Stimulated activated CD4-positive, alpha-beta T cell treated with anti-CD3 and anti-CD28 coated beads, Interleukin-15, amount 100 ng/mL, for 1 hour (primary cell): ENCODE data around the gene MTOR.
"Not testable (repeated sequence)": the region's sequence is repeated elsewhere in the genome, so short reads cannot be mapped to it uniquely, and the experiment has no call there.

Experiments used
- DNase-seq, 2 donors: peaks; one replicate each; pipeline ENCODE4 v3.0.0-alpha.2; 2020; ENCODE audit warnings: low read depth in 1 of 2, low spot score in 1 of 2

The MTOR gene

DNA sequence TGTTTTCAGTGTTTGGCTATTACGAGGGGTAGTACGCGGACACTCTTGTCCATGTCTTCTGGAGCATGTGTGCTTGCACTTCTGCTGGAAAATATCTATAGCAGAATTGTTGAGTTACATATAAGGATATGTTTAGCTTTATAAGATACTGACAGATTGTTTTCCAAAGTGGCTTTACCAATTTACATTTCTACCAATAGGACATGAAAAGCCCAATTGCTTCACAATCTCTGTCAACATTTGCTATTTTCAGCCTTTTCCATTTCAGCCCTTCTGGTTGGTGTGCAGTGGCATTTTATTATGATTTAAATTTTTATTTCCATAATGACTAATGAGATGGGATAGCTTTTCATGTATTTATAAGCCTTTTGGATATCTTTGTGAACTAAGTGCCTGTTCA, 79.5 kb downstream of the MTOR start:
- no peak for DNase-seq

DNA sequence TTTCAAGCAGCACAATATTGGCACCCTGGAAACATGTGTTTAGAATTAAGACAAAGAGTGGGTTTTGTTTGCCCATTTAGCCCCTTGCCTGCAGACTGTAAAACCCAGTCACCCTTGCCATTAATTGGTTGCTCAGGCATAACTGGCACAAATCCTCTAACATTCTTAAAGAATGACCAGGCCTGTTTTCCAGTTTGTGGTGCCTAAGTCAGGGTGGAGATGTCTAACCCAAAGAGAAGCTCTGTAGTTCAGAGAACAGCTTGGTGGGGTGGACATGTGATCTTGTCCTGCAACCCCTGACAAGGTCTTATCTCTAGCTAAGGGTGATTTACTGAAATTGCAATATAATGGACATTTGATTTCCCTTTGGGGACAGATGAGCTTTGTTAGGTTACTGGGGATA, 82.0 kb downstream of the MTOR start:
- no peak for DNase-seq

DNA sequence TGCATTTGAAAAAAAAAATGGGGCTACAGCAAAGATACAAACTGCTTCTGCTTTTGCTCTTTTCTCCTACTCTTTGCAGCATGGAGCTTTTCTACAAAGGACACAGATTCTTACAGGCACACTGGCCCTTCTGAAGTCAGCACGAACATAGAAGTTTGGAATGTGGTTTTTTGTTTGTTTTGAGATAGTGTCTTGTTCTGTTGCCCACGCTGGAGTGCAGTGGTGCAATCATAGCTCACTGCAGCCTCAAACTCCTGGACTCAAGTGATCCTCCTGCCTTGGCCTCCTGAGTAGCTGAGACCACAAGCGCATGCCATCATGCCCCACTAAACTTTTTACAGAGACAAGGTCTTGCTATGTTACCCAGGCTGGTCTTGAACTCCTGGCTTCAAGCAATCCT, 82.6 kb downstream of the MTOR start:
- DNase-seq = not testable (repeated sequence)

DNA sequence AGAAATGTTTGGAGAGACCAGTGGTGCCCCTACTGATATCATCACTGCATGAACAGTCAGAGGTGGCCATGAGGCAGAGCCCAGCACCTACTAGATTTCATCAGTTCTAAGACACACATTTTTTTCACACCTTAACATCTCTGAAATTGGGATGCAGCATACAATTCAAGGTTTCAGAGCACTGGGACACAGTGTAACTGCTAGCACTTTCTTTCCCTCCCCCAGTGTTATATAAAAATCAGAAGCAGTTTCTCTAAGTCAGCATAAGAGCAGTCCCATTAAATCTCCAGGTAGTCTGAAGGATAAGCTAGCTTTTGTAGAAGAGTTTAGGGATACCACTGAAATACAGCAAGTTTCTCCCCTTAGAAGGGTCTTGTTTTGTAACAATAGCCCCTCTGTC, 83.2 kb downstream of the MTOR start:
- DNase-seq = no peak

DNA sequence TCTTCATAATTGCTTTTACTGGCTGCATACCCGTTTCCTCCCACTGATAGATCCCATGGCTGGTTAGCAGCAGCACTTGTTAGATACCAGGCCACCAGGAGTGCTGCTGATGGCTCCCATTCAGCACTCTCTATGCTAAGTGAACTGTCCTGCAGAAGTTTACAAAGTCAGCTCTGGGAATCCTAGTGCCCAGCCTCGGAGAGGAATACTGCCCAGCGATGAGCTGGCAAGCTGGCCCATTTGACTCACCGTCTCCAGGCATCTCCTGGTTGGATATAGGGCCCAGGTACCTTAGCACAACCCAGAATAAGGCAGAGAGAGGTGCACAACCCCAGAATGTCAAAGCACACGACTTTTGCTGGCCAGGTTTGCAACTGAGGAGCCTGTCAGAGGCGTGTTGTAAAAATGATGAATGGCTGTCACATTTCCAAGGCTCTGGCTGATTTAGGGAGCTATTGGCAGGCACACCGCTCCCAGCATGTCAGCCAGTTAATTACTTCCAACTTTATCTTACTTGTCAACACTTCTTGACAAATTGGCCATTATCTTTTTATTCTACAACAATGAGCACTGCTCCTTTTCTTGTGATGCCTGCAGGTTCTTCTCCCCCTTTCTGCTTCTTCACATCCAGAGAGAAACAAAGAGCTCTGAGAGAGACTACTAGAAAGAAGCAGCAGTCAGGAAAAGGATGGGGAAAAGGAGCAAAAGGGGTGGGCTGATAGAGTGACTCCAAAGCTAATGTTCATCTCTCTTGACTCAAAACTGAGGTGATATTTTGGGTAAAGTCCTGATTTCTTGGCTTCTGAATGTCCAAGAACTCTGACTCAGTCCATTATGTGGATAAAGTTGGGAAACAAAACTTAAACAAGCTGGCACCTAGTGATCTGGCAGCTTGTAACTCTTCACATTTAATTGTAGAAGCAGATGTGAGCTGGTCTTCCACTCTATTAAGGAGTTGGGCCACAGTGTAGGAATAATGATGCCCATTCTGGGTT, 84.0 kb downstream of the MTOR start:
- DNase-seq = no peak

DNA sequence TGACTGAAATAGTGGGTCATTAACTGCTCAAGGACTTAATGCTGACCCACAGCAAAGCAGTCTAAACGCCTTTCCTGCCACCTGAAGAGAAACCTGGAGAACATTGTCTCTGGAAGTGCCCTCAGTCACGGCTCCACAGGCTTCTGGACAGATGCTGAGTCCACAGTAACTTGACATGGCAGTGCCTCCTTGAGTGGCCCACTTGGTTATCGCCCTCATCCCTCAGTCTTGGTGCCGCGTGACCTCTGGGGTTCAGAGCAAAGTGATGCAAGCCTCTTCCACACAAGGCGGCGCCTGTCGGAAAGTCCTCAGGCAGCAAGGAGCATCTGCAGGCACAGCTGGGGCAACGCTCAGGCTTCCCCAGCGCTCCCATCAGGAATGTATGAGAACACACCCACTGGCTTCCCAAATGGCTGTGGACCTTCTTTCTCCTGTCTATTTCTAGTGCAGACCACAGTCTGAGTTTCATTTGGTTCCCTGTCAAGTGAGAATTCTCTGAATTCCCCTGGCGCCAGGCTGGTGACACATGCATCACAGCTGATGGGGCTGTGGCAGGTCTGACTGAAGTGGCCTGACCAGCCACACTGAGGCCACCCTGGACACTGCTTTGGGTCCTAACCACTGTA, 86.2 kb downstream of the MTOR start:
- DNase-seq = no peak

DNA sequence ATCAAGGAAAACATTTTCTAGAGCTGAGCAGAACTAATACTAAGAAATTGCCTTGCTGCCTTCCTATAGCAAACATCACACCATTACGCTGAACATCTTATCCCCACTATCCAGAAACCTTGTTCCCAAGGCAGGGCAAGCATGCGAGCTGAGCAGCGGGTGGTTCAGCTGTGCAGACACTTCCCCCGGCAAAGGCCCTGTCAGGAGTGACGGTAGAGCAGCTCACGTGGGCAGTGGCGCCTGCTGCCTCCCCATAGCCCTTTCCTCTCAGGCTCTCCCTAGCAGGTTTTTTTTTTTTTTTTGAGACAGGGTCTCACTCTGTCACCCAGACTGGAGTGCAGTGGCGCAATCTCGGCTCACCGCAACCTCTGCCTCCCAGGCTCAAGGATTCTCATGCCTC, 86.9 kb downstream of the MTOR start:
- DNase-seq = no peak

DNA sequence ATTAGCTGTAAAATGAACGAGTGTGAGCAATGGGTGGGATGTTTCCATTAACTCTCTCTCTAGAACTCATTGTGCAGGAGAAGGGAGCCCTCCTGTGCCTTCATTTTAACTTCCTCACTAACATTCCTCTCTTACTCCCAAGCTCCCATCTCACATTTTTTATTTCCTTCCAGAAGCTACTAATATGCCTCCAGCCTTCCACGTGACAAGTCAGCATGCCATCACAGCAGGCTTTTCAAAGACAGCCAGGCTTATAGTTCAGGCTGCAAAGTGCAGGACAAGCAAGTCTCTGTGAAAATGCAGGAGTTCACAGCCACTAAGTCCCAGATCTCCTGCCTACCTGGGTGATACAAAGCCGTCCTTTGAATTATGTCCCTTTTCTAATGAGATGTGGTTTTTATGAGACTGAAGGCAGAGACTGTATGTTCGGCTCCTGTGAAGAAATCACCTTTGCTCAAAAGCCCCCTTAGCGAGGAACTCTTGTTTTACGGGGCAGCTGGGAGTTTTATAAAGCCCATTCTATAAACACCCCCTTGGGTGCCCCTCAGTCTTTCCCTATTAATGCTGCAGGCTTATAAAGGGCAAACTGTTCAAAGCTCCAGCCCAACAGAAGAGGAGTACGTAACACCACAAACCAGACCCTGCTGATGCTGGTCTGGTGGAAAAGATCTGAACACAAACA, 87.9 kb downstream of the MTOR start:
- DNase-seq = no peak

DNA sequence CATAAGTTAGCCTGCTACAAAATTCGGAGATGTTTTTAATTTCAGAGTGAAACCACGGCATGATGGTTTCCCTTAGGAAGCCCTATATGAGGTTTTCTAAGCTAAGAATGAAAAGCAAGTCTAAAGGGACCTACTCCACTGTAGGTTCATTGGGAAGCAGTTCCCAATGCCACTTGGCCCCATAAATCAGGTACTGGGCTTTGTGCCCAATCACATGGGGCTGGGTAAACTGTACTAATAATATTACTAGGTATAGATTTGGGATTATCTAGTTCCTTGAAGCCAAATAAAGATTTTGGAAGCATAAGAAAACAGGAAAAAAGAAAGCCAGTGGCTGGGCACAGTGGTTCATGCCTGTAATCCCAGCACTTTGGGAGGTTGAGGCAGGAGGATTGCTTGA, 92.2 kb downstream of the MTOR start:
- no peak for DNase-seq

DNA sequence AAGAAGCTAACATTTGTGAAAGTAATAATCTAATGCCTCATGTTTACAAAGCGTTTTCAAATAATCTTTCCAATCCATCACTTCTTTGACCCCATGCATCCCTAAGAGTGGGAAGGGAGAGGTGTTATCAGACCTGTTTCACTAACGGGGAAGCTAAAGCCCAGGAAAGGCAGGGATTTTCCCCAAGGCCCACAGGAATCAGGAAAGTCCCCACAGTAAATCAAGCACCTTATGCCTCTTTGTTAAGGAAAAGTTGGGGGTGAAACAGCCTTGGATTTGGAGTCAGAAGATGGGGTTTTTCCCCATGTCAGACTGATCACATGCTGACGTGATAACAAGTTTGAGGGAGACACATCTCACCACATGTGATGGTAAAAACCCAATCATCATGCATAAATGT, 93.1 kb downstream of the MTOR start:
- no peak for DNase-seq

DNA sequence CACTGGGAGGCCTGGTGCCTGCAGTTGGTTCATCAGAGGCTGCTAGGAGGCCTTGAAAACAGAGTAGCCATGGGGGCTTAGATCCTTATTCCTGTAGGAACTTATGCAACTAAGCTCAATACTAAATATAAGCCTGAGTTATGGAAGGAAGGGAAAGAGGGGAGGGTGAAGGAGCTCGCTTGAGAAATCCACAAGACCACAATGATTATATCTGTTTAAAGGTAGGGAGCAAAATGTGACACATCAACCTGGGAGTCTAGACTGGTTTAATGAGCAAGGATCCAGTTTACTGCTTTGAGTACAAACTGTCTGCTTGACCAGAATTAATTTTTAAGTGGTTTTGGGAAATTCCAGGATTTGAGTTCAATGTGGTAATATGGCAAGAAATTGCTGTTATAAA, 93.6 kb downstream of the MTOR start:
- no peak for DNase-seq

DNA sequence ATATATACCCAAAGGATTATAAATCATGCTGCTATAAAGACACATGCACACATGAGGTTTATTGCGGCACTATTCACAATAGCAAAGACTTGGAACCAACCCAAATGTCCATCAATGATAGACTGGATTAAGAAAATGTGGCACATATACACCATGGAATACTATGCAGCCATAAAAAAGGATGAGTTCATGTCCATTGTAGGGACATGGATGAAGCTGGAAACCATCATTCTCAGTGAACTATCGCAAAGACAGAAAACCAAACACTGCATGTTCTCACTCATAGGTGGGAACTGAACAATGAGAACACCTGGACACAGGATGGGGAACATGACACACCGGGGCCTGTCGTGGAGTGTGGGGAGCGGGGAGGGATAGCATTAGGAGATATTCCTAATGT, 95.6 kb downstream of the MTOR start:
- DNase-seq = not testable (repeated sequence)

DNA sequence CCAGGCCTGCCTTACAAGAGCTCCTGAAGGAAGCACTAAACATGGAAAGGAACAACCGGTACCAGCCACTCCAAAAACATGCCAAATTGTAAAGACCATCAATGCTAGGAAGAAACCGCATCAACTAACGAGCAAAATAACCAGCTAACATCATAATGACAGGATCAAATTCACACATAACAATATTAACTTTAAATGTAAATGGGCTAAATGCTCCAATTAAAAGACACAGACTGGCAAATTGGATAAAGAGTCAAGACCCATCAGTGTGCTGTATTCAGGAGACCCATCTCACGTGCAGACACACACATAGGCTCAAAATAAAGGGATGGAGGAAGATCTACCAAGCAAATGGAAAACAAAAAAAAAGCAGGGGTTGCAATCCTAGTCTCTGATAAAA, 99.6 kb downstream of the MTOR start:
- DNase-seq = not testable (repeated sequence)

DNA sequence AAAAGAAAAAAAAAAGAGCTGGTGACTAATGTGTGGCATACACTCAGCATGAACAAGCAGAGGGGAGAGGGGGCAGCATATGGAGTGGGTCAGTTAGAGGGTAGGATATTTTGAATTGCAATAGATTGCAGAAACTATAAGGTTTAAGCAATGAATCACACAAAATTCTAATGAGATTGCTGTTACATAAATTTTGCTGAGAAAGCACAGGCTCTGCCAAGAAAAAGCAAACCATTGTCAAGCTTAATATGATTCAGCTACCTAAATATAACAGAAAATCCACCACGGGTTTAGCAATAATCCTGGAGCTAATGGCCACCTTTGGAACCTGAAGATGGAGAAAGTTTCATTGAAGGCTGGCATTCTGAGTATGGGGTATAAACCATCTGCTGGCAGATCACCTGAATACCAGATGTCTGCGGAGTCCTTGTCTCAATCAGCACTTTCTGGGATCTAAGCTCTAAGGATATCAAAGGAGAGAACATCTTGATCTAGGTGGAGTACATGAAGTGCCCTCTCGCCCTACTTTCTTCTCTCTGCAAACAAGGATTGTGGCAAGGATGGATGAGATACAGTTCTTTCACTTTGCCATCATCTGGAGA, 103.5 kb downstream of the MTOR start:
- no peak for DNase-seq

DNA sequence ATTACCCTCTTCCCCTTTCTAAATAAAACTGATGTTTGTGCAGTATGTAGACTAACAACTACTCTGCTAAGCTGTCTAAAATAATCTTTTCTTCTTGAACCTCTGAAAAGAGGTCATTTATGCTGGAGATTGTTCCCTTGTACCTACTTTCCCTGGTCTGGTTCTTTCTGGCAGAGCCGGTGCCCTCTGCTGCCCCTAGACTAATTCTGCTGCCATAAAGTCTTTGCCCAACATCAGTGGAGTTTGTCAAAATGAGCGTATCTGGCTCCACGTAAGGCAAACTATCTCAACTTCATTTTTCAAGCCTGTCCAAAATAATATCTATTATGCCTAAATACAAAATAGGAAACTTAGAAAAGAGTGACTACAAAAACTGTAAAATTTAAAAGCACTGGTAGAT, 104.1 kb downstream of the MTOR start:
- DNase-seq = no peak

DNA sequence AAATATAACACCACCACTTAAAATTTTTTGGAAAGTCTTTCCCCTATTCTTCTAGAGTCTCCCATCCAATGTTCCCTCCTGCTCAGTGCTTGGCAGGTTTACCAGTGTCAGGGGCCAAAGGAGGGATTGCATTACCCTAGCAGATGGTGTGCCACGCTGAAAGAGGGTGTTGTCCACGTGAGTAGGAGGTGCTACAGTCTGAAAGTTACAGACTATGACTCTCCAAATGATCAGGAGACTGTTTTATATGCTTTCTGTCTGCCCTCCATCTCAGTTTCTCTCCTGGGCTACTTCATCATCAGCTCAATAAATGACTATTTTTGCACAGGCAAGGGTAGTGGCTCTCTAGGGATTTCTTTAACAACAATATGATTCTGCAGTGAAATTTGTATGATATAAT, 104.5 kb downstream of the MTOR start:
- no peak for DNase-seq

DNA sequence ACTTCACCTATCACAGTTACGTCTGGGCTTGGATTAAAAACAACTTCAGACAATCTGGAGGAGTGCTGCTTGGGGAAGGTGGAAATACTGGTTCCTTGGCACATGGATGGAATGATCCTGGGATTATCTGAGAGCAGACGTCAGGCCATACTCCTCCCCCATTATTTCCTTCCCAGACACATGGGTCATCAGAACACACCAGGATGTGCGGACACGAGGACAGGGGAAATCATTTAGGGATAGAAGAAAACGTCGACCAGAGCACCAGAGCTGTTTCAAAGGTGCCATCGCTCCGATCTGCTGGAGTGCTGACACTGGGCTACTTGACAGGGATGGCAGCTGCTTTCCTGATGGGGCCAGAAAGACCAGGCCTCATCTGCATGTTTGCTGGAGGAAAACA, 105.0 kb downstream of the MTOR start:
- no peak for DNase-seq

DNA sequence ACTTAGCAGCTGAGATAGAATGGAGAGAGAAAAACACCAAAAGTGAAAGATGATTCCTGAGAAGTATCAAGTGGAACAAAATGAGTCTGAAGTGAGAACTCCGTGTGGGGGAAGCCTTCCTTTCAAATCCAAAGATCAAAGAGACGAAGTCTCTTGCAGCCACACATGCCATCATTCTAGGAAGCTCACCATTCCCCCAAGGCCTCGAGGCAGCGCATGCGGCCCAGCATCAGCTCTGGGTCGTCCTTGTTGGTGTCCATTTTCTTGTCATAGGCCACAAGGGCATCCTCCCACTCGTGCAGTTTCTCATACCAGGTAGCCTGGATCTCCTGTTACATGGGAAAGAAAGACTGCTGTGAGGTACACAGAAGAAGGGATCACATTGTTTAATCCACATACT, 105.4 kb downstream of the MTOR start:
- no peak for DNase-seq

DNA sequence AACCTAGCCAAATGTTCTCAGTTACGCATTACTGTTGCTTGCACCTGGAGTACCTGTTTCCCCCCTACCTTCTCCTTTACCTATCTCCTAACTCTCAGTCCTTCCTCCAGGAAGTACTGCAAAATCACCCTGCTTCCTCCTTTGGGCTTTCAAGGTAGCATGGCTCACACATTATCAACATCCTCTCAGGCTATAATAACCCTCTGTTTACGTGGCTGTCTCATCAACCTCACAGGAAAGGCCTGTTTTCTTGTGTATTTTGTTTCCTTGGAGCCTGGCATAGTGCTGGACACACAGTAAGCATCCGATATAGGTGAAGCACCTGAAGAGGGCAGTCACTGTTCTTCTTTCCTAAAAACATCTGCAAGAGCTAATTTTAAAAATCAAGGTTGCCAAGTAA, 105.9 kb downstream of the MTOR start:
- no peak for DNase-seq

DNA sequence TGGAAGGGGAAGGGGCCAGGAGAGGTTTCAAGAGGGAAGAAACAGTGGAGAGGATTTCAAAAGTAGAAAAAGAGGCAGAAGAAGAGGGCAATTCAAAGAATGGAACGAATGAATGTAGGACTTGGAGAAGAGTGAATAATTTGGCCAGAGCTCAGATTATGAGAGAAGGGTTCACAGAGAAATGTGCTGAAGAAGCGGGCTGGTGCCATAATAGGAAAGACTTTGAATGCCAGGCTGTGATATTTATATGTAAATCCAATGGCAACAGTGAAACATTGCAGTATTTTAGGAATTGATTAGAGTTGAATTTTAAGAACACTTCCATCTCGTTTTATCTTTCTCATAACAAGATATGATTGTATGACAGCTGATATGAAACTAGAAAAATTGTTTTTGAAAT, 109.2 kb downstream of the MTOR start:
- no peak for DNase-seq

DNA sequence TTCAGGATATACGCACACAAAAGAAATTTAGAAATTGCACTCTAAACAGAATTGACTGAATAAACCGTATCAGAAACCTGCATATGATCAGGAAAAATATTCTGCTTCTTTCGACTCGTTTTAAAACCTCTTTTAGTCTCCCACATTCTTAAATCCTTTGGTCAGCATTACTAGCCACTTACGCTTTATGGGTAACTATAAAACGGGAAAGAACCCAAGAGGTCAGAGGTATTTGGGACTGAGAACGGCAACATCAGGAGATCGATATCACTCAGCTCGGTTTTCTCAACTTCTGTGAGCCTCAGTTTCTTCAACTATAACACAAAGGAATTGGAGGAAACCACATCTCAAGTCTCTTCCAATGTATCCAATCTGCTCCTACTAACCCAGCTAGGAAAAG, 109.6 kb downstream of the MTOR start:
- DNase-seq = no peak
